Left ventricle myocardium inferior (tissue), 1 donor: ENCODE data around the gene AFAP1. TPM values are rescaled to one million over a fixed set of nuclear protein-coding genes. Genes with fewer than 3 reads are reported as not detected.

Source experiments
- DNase-seq: peaks from one replicate; pipeline ENCODE4 v3.0.0-alpha.2; 2020
- H3K27ac ChIP-seq: fragments of 200-600 bp; replicated peaks from 2 replicates; pipeline ENCODE4 v1.8.0; 2021
- H3K27me3 ChIP-seq: fragments of 200-600 bp; 2 replicates; pipeline ENCODE4 v1.8.0; 2021; ENCODE audit warnings: low read depth
- H3K36me3 ChIP-seq: fragments of 200-600 bp; 2 replicates; pipeline ENCODE4 v1.8.0; 2021
- H3K4me1 ChIP-seq: fragments of 200-600 bp; 2 replicates; pipeline ENCODE4 v1.8.0; 2021
- H3K4me3 ChIP-seq: fragments of 200-600 bp; 2 replicates; pipeline ENCODE4 v1.8.0; 2021; ENCODE audit warnings: mild to moderate bottlenecking, moderate library complexity
- H3K9me3 ChIP-seq: fragments of 200-600 bp; replicated peaks from 2 replicates; pipeline ENCODE4 v1.8.0; 2021
- intact Hi-C: fragments of 100-400 bp; cut with micrococcal nuclease; formaldehyde crosslinking; loops from one replicate; pipeline ENCODE4 v1.11.0; 2022
- total RNA-seq: library from RNA; stranded (reverse); fragmentation: NEBNext Ultra II Directional; extraction: Animal tissue kit (Norgen Biotek cat#: 25700); gene quantifications from one replicate; pipeline ENCODE4 v1.2.1, GENCODE V29; 2021
- TF ChIP-seq, protein P1 (sequence below): fragments of 200-600 bp; IDR thresholded peaks from 2 replicates; pipeline ENCODE4 v1.8.0; 2021; ENCODE audit warnings: antibody characterized with exemption, mild to moderate bottlenecking, borderline replicate concordance
- donor health status: DM: no; HTN: yes; CAD: no; lungs with severe emphysema.

The AFAP1 gene
- total RNA-seq, 1 donor from 2014 or later = 6.8 TPM

DNA sequence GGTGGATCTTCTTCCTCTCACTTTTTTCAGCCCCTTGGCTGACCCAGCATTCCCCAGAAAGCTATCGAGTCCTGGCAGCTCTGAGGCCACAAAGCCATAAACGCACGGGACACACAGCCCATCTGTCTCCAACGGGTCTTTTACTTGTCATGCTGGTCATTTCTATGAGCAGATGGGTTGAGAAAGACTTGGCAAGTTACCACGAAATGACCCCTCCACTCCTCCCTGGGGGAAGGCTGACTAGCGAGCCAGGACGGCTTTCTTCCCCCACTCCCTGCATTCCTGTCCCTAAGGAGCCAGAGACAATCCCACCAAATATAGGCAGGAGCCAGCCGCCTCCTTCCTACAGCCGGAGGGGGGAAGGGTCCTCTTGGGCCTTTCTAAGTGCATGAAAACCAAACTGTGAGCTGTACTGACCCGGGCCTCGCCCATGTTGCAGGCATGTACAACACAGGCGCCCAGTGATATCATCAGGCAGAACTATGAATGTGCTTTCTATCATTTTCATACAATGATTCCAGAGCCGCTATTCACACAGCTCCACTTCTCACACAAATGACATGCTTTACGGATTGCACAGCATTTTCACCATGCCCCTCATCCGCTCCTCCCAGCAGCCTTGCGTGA, 28.6 kb downstream of the AFAP1 start:
- H3K27me3 ChIP-seq = peaks cover 3% of the 10 kb centered on the region
- DNase-seq = no peak
- no peaks in the 10 kb centered on the region for H3K36me3 ChIP-seq
- intact Hi-C loops = no loop called here
- peak overlapping the region; percentile 38 for H3K4me3 ChIP-seq
- peaks cover 34% of the 10 kb centered on the region for H3K4me1 ChIP-seq
- TF ChIP-seq, protein P1, sequence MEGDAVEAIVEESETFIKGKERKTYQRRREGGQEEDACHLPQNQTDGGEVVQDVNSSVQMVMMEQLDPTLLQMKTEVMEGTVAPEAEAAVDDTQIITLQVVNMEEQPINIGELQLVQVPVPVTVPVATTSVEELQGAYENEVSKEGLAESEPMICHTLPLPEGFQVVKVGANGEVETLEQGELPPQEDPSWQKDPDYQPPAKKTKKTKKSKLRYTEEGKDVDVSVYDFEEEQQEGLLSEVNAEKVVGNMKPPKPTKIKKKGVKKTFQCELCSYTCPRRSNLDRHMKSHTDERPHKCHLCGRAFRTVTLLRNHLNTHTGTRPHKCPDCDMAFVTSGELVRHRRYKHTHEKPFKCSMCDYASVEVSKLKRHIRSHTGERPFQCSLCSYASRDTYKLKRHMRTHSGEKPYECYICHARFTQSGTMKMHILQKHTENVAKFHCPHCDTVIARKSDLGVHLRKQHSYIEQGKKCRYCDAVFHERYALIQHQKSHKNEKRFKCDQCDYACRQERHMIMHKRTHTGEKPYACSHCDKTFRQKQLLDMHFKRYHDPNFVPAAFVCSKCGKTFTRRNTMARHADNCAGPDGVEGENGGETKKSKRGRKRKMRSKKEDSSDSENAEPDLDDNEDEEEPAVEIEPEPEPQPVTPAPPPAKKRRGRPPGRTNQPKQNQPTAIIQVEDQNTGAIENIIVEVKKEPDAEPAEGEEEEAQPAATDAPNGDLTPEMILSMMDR = no peak
- H3K9me3 ChIP-seq = no peaks in the 10 kb centered on the region
- peak overlapping the region; percentile 78 for H3K27ac ChIP-seq

DNA sequence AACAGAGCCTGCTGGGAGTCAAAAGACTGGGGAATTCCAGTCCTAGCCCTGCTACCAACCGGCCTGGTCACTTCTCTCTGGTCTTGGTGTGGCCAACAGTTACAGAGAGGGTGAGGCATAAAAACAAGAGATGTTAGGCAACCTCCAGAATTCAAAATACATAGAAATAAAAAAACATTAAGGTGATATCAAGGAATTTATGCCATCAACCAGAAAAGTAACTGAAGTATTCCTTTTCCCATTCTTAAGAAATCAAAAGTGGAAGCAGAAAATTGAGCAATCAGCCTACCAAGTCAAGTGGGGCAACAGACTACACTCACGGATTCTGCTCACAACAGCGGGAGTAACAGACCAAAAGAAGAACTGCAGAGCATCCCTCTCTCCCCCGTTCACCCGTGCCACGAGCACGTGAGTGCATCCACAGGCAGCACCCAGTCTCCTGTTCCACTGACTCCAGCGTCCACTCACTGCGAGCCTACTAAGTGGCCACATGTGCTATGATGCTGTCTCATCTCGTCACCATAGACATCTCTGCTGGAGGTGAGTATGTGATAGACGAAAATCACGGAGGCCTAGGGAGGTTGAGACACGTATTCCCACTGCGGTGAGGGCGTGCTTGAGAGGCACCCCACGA, 29.3 kb downstream of the AFAP1 start:
- Histone ChIP-seq H3K36me3 (no peaks in the 10 kb centered on the region), H3K9me3 (no peaks in the 10 kb centered on the region), H3K4me1 (peaks cover 39% of the 10 kb centered on the region), H3K4me3 (peak overlapping the region; percentile 38), H3K27ac (peak overlapping the region; percentile 78), H3K27me3 (no peaks in the 10 kb centered on the region)
- TF ChIP-seq, protein P1 = no peak
- intact Hi-C loops = no loop called here
- DNase-seq = no peak

DNA sequence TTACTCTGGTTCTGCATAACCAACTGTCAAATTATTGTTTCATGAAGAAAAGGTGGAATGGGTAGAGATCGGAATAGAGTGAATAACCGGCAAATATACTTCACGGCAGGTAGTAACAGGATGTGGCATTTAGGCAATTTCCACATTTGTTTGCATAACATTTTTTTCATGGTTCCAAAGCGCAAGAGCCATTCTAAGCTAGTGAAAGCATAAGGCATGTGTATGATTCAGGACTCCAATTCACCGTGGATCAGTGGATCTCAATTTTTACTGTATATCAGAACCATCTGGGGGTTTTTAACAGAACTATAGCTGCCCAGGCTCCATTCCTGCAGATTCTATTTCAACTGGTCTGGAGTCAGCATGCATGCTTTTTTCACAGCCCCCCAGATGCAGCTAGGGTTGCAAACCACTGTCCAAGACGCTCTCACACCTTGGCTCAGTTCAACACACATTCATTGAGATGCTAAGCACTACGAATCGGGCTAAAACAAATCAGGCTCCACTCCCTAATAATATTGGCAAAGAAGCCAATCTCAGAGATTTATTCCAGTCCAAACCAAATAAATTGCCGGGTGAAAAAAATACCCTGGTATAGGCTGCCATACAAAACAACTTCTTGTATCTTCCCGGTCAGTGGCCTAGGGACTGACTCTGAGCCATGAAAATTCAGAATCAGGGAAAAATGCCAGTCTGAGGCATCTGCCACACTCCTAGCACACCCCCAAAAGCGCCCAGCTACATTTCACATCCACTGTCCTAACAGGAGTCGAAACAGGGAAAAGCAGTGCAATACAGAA, 30.0 kb downstream of the AFAP1 start:
- no peak overlapping the region for H3K4me3 ChIP-seq
- intact Hi-C loops = no loop called here

DNA sequence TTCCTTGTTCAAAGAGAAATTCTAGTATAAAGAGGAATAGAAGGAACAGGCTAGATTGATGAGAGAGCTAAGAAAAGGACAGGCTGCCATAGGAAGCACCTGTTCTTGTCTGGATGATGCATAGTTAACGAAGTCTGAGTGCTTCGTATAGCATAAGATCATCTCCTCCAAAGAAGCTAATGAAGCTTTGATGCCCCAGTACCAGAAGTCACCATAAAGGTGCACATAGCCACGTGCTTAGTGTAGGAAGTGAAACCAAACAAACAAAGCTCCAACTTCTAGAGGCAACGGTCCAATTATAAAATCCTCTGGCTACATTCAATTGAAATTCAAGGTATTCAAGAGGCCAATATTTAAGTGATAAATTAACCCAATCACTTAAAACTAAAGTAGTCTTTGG, 31.0 kb downstream of the AFAP1 start:
- Histone ChIP-seq H3K36me3 (no peaks in the 10 kb centered on the region), H3K27me3 (no peaks in the 10 kb centered on the region), H3K4me3 (no peak overlapping the region), H3K9me3 (no peaks in the 10 kb centered on the region), H3K4me1 (peaks cover 56% of the 10 kb centered on the region), H3K27ac (no peak overlapping the region)
- no peak for DNase-seq
- intact Hi-C loops = no loop called here
- TF ChIP-seq, protein P1 = no peak

More for the DNA sequence above, 30.0 kb downstream of the AFAP1 start:
- Histone ChIP-seq H3K4me1 (peaks cover 46% of the 10 kb centered on the region), H3K9me3 (no peaks in the 10 kb centered on the region), H3K36me3 (no peaks in the 10 kb centered on the region), H3K27me3 (no peaks in the 10 kb centered on the region), H3K27ac (peak overlapping the region; percentile 78)
- TF ChIP-seq, protein P1 = no peak
- DNase-seq = no peak

DNA sequence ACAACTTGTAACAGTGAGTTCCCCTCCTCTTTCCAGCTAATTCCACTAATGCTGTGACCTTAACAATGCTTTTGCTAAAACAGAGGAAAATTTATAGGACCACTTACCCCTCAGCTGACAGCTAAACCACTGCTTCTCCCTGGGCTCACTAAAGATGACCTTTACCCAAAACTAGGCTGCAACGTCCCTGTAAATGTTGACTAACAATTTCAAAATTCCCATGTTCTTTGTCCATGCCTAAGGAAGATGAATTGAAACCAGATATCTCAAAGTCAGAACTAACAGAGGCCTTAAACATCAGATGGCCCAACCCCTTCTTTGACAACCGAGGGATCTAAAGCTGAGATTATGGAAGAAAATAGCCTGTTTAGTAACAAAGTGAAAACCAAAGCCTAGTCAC, 32.5 kb downstream of the AFAP1 start:
- TF ChIP-seq, protein P1 = no peak
- no peak overlapping the region for H3K27ac ChIP-seq
- DNase-seq = no peak
- no peaks in the 10 kb centered on the region for H3K9me3 ChIP-seq
- H3K4me1 ChIP-seq = peaks cover 70% of the 10 kb centered on the region
- intact Hi-C loops = no loop called here
- H3K27me3 ChIP-seq = no peaks in the 10 kb centered on the region
- no peak overlapping the region for H3K4me3 ChIP-seq
- no peaks in the 10 kb centered on the region for H3K36me3 ChIP-seq
